GM21515 (cell line): Measurements from ENCODE around the gene EPB41L1.

Source experiments
- ATAC-seq: cut with Tn5 transposase; IDR thresholded peaks from one replicate; pipeline ENCODE4 v1.9.1; 2021; ENCODE audit not compliant: unreplicated experiment

EPB41L1 gene

GRCh38 chr20:36218380-36219064 lies 64.0 kb downstream of the EPB41L1 start:
- no peak for ATAC-seq

DNA sequence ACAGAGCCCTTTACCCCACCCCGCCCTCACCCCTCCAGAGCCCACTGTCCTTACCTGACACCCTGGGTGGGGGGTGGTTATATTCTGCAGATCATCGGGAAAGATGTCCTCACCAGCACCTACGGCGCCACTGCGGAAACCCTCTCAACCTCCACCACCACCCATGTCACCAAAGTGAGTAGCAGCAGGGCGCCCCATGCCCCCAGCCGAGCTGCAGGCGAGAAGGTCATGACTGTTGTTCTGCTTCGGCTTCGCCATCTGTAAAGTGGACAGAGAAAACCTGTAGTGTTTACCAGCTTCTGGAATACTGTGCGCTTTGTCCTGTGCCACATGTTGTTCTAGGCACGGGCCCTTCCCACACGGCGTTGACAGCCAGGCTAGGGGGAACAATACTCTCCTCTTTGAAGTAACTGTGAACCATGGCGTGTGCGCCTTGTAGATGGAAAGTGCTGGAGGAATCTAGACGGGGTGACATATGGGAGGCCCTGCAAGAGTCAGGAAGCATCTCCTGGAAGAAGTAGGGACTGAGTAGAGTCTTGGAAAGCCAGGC lies 65.2 kb downstream of the EPB41L1 start:
- no peak for ATAC-seq

DNA sequence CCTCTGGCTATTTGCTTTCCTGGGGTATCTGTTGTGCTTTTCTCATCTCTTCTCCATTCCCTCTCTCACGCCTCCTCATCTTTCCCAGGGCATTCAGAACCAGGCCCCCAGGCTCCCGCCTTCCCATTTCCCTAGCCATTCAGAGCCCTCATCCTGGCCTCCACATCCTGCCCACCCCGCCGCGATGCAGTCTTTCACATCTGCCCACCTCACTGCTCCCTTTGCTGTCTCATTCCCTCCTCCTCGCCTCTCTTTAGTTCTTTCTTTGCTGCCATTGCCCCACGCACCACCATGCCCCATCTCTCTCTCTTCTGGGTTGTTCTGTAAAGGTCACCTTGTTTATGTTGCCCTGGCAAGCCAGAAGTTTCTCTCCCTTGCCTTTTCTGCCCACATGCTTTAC lies 71.1 kb downstream of the EPB41L1 start:
- ATAC-seq, result no peak

DNA sequence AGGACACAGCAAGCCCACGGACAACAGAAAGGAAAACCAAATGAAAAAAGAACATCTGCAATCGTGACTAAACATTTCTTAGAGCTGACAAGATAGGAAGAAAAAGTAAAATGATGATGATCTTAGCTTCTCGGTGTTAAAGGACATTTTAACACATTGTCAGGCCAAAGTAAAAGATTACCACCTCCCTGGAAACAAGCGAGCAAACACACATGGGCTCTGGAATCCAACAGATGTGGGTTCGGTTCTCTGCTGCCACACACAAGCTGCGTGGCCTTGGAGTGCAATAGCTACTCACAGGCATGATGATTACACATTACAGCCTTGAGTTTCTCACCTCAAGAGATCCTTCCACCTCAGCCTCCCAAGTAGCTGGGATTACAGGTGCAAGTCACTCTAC lies 74.2 kb downstream of the EPB41L1 start:
- no peak for ATAC-seq

DNA sequence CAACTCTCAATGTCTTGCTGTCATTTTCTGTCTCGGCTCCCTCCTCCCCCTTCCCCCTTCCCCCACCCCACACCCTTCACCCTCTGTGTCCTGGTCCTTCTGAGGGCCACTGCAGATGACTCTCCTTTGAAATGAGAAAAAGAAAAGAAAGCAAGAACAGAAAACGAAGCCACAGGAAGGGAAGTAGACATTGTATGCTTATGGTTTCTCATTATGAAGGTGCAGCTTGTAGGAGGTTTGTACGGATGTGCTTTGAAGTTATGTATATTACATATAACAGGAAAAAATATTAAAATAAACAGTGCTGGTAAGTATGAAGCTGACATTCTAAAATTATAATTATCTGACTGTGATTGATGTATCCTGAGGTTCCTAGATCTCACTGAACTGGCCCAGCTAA lies 75.5 kb downstream of the EPB41L1 start:
- no peak for ATAC-seq

DNA sequence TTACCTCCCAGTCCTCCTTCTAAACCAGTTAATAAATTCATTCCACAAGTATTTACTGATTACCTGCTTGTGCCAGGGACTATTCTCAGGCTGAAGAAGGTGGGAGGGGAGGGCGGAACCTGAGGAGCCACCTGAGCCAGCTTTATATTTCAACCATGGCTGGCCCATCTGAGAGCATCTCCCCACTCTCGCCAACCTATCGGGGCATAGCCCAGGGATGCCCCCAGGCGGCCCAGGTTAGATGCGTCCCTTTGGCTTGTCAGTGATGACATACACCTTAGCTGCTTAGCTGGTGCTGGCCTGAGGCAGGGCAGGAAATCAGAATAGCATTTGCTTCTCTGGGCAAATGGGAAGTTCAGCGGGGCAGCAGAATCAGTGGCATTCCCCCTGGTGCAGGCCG lies 76.8 kb downstream of the EPB41L1 start:
- no peak for ATAC-seq

DNA sequence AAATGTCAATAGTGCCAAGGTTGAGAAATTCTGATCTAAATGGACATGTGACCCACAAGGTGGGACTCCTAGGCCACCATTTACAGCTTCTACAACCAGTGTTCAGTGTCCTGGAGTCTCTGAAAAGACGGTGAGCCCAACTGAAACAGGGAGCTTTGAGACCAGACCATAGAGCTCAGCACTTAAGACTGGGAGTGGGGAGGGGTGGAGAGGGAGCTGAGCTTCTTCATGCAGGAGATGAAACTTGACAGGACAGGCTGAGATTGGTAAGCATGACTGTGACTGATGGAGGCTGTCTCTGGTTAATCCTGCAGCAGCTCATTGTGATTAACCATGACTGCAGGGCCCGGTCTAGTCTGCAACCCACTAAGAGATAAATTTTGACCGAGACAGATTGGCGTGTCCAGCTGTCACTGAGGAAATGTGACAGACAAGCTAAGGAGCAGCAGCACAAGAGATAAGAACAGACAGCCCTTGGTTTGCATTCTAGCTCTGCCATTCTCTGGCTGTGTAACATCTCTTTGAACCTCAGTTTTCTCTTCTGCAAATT lies 80.3 kb downstream of the EPB41L1 start:
- no peak for ATAC-seq

DNA sequence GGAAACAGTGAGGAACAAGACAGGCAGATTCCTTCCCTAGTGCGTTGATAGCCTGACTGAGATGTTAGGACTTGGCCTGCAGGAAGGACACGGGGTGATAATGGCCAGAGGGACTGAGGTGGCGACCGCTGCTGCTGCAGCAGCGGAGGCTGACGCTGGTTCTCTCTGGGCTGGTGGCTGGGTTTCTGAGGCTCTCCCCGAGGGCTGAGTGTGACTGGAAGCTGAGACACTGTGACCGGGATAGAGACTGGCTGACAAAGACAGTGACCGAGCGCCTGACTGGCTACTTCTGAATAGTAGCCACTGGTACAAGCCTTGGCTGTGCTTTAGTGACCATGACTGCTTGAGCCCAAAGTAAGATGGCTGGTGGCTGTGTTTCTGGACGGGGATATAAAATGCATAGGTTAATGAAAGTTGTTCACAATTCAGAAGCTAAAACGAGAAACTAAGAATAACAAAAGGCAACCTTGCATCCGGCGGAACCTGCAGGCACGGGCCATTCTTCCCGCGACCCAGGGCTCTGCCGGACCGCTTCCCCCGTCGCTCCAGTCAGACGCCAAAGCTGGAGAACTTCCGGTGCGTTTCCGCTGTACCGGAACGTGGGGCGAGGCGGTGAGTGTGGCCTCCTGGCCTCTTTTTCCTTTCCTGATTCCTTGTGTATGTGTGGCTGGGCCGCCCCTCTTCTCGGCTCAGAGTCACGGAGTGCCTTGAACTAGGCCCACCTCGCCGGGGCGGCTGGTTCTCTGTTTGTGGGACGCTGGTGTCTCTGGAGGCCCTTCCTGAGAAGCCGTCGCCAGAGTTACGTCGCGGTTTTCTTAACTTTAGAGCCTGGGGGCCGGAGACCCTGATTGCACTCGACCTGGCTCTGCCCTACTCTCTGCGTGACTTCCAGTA lies 81.6 kb downstream of the EPB41L1 start, which contains the start of gene AAR2:
TSS of gene AAR2 (plus strand) at position 587 of the 894 bp plus-strand sequence. CDS start 3,391 bp downstream, outside the sequence.
- no peak for ATAC-seq

GRCh38 chr20:36236786-36237121 lies 82.2 kb downstream of the EPB41L1 start:
- ATAC-seq, result no peak

- no peak for ATAC-seq
Observed at GRCh38 chr20:36237477-36237876, 82.9 kb downstream of the EPB41L1 start.

DNA sequence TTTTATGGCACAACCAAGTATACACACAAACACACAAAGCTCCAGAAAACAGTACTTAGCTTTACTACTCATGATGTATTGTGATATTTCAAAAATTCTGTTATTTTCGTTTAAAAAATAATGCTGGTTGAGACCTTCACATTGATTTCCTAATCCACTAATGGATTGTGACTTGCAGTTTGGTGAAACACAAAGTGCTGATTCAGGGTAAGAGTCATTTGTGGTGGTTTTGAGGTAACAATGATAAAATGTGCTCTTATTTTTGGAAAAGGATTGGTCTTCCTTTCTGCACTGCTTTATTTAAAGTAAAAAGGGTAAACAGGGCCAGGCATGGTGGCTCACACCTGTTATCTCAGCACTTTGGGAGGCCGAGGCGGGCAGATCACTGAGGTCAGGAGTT lies 83.6 kb downstream of the EPB41L1 start:
- ATAC-seq, result no peak

GRCh38 chr20:36238760-36239159 lies 84.2 kb downstream of the EPB41L1 start:
- ATAC-seq, result no peak

DNA sequence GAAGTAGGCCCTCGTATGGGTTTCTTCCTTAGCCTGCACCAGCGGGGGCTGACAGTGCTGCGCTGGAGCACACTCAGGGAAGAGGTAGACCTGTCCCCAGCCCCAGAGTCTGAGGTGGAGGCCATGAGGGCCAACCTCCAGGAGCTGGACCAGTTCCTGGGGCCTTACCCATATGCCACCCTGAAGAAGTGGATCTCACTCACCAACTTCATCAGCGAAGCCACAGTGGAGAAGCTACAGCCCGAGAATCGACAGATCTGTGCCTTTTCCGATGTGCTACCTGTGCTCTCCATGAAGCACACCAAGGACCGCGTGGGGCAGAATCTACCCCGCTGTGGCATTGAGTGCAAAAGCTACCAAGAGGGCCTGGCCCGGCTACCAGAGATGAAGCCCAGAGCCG lies 85.5 kb downstream of the EPB41L1 start:
- no peak for ATAC-seq

DNA sequence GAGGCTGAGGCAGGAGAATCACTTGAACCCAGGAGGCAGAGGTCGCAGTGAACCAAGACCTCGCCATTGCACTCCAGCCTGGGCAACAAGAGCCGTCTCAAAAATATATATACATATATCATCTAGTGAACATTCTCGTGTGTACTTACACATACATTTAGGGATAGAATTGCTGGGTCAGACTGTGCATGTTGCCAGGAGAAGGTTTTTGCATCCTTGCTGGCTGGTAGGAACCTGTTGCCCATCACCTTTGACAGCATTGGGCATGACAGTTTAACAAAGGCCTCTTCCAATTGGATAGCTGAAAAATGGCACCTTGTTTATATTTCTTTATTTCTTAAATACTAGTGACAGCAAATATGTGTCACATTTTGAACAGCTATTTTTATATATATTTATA lies 87.1 kb downstream of the EPB41L1 start:
- no peak for ATAC-seq

- ATAC-seq, result no peak
Observed at GRCh38 chr20:36243726-36244125, 89.2 kb downstream of the EPB41L1 start.

DNA sequence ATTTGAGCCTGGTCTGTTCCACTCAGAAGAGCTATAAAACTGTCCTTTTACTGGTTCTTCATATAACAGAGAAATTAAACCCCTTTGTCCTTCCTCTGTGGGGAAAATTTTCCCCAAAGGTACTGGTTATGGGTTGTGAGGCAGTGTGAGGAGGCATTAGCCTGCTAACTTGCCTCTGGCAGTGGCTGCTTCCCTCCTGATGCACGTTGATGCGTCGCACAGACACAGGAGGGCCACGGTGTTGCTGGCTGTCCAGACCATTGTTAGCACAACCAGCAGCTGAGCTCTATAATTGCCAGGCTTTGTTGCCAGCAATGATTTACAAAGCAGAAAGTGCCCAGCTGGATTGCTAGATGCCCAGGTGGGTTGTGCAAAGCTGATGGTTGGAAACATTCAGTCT lies 91.9 kb downstream of the EPB41L1 start:
- ATAC-seq, result no peak

GRCh38 chr20:36248836-36249235 lies 94.3 kb downstream of the EPB41L1 start:
- ATAC-seq, result no peak

DNA sequence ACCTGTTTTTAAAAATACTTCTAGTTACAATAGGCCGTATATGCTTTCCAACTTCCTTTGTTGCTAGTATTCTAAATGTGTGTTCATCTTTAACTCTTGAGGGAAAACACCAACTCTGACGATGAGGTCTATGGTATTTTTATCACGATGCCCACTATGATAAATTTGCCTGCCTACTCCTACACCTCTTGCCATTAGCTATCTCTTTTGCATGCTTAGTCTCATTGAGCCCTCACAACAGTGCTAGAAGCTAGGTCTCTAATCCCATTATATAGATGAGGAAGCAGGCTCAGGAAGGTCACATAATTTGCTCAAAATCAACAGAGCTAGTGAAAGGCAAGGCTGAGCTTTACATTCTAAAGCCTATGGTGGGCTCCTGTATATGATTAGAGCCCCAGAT lies 94.9 kb downstream of the EPB41L1 start:
- ATAC-seq, result no peak

DNA sequence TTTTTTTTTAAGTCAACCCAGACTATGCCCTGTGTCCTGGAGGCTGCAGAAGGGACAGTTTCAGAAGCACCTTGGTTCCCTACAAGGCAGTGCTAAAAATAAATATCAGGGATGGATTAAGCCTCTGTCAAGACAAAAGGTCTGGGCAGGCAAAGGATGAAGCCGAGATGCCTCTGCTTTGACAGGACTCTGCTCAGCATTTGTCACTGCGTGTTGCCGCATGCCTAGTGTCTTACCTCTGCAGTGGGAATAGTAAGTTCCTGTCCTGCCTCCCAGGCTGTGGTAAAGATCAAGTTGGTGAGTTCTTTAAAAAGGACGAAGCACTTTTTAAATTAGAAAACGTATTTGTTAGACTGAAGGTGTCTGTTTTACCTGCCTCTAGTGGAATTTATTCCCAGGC lies 96.9 kb downstream of the EPB41L1 start:
- ATAC-seq, result no peak

GRCh38 chr20:36252511-36252910 lies 98.0 kb downstream of the EPB41L1 start:
- ATAC-seq, result no peak

DNA sequence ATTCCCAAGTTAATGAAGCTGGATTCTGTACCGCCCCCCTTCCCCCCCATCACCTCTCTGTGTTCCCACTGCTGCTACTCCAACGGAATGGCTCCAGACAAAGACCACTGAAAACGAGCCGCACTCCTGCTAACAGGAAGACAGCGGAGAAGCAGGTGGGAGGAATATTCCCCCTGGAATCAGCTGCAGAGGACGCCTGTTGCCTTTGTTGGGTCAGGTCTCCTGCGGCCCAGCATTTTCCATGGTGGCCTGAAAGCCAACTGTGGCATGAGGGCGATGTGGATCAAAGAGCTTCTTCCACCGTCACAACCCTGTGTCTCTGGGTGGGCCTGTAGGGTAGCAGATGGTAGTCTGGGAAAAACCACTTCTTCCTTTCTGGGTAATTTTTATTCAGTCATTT lies 98.5 kb downstream of the EPB41L1 start:
- ATAC-seq, result no peak

GRCh38 chr20:36254076-36254475 lies 99.5 kb downstream of the EPB41L1 start:
- ATAC-seq, result no peak
